COLO829 (cell line): ENCODE results near the gene TRAFD1.

ENCODE experiments used
- DNase-seq: peaks from one replicate; pipeline ENCODE4 v3.0.0; 2012; ENCODE audit warnings: low spot score

Gene TRAFD1

DNA sequence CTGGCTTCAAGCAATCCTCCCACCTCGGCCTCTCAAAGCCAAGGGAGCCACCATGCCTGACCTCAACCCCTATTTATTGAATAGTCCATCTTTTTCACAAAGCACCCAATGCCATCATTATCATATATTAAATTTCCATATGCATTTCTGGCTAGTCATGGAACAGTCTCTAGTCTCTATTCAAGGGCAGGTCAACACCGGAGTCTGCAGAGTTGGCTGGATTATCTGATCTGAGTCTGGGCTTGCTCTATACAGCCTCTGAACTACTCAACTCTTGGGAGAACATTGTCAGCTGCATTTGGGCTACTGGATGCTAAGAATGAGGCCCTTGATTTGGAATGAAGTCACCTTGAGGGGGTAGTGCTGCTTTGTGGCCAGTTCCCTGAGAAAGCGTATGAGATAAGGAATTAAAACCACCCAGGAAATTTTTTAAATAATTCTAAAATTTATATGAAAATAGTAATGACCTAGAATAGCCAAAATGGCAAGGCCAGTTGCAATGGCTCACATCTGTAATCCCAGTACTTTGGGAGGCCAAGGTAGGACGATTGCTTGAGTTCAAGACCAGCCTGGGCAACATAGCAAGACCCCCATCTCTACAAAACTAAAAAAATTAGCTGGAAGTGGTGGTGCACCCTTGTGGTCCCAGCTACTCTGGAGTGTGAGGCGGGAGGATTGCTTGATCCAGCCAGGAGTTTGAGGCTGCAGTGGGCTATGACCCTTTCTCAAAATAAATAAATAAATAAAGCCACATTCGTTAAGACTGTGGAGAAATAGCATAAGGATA lies 9.9 kb upstream of the TRAFD1 start:
- no peak for DNase-seq

DNA sequence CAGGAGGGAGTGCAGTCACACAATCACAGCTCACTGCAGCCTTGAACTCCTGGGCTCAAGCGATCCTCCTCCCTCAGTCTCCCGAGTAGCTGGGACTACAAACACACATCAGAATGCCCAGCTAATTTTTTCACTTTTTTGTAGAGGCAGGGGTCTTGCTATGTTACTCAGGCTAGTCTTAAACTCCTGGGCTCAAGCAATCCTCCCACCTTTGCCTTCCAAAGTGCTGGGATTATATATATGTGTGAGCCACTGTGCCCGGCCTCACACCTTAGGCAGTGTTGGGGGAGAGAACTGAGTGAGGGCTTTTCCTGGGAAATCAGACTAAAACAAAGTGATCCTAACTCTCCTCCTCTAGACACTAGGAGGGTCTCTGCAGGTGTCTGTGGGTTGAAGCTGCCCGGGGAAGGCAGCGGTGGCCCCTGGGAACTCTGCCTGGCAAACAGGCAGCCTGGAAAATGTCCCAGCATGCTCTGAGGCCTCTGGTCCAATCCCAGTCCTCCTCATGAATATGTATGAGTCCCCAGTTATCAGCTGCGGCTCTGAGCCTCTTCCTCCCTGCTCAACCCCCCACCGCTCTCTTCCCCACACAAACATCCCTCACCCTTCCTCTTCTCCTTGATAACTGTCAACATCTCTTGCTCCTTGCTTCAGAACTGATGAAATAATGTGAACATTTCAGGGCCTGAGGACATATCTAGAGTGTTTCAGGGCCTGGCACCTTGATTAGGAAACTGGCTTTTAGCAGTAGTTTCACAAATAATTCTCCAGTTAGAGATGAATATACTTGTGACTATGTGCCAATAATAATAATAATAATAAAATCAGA lies 8.9 kb upstream of the TRAFD1 start:
- DNase-seq, result no peak

DNA sequence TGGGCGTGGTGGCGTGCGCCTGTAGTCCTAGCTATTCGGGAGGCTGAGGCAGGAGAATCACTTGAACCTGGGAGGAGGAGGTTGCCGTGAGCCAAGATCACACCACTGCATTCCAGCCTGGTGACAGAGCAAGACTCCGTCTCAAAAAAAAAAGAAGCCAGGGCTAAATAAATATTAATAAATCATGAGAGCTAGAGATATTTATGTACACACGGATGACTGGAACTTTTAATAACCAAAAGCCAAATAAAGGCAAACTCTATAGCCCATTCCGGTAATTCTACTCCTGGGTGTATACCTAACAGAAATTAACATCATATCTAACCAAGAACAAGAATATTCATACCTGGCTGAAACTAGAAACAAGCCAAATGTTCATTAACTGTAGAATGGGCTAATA lies 7.7 kb upstream of the TRAFD1 start:
- no peak for DNase-seq

DNA sequence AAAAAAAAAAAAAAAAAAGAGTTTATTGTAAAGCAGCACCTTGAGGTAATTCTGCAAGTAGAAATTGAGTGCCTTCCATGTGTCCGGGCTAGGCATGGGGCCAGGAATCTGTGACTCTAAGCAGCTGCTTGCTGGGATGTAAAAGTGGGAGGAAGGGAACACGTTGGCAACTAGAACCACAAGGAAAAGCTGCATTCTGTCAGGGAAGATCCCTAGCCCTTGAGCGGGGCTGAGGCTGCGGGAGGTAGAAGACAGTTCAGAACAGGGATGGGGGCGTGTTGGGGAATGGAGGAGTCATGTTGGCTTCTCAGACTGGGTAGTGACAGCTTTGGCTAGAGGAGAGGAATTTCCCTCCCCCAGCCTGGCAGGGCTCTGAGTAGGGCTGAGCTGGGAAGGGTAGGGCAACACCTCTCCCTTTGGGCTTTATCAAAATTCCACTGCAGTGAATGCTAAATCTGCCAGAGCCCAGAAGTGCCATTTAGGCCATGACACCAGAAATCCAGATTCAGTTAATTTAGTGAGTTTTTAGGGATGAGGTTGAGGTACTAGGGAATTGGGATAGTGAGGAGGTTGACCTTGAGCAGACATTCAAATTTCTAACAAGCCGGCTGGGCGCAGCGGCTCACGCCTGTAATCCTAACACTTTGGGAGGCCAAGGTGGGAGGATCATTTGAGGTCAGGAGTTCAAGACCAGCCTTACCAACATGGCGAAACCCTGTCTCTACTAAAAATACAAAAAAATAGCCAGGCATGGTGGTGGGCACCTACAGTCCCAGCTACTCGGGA lies 3.4 kb upstream of the TRAFD1 start:
- no peak for DNase-seq

DNA sequence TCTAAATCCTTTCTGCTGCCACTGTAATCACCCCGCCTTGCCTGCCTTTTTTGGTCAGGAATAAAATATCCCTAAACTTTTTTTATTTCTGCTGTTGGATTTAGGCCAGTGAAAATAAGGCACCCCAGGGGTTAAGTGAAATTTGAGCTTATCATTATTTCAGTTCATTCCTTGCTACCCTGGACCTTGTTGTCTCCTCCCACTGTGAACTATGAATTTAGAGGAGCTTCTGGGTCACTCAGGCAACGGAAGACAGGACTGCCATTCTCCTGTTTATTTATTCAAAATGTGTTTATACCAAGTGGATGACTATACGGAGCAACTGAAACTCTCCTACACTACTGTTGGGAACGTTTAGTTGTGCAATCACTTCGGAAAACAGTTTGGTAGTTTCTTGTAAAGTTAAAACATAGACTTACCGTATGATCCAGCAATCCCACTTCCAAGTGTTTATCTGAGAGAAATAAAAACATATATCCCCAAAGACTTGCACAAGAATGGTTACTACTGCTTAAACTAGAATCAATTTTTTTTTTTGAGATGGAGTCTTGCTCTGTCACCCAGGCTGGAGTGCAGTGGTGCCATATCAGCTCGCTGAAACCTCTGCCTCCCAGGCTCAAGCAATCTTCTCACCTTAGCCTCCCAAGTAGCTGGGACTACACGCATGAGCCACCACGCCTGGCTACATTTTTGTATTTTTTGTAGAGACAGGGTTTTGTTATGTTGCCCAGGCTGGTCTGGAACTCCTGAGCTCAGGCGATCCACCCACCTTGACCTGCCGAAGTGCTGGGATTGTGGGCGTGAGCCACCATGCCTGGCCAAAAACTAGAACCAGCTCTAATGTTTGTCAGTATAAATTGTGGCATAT lies 2.3 kb upstream of the TRAFD1 start:
- DNase-seq, result no peak

DNA sequence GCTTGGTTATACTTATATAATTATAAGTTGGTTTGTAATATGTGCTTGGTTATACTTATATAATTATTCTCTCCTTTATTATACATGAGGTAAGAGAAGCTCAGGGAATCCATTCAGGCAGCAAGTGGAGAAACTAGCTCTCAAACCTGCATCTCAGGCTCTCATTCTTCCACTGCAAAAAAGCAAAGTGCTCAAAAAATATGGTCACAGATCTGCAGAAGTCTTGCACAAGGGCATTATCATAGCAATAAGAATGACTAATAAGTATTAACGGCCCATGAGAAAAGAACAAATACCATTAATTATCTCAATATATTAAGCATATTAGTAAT lies 476 bp upstream of the TRAFD1 start:
- DNase-seq, result no peak

DNA sequence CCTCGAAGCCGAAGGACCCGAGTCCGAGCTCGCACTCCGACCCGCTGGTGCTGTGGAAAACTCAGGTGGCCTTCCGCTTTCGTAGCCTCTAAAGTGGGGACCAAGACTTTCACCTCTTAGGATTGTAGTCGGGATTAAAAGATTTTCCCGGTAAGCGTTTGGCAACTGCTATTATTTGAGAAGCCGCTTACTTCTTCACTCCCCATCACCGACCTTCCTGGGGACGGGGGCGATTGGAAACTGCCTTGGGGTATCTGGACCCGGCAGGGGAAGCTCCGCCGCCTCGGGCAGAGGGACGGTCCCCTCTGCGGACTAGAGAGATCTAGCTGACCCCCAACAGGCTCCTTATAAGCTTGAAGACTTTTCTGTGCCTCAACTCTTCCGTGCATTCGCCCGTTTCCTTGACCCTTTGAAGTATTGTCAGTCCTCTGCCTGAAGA lies 659 bp downstream of the TRAFD1 start:
- no peak for DNase-seq

DNA sequence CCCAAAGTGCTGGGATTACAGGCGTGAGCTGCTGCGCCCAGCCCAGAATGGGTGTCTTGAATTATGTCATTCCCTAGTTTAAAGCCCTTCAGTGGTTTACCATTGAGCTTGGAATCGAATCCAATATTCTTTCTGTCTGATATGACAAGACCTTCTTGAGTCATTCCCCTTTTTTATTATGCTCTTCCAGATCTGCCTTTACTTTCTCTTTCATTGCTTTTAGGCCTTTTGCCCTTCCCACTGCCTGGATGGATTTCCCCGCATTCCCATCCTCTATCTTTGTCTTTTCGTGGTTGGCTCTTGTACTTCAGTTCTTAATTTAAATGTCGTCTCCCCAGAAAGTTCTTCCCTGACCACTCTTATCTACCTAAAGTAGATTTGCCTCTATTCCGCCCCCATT lies 1.6 kb downstream of the TRAFD1 start:
- DNase-seq, result no peak

DNA sequence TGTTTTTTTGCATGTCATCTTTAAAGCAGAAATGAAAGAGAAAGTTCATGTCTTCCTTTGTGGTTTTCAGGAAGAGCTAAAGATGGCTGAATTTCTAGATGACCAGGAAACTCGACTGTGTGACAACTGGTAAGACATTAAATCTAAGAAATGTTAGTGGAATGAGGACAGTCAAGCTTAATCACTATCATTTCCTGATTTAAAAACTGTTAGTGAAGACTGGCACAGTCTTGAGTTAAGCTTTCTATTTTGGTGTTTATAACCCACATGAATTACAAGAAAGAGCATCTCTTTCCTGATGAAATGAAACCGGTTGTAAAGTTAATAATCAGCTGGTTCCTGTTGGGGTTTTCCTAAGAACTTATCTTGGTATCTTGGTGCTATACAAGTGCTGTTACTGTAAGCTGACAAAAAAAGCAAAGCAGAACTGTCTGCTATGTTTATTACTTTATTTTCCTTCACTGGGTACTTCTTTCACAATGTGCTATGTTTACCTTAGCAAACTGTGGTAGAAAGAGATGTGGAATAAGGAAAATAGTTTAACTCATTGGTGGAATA lies 5.2 kb downstream of the TRAFD1 start:
- no peak for DNase-seq

DNA sequence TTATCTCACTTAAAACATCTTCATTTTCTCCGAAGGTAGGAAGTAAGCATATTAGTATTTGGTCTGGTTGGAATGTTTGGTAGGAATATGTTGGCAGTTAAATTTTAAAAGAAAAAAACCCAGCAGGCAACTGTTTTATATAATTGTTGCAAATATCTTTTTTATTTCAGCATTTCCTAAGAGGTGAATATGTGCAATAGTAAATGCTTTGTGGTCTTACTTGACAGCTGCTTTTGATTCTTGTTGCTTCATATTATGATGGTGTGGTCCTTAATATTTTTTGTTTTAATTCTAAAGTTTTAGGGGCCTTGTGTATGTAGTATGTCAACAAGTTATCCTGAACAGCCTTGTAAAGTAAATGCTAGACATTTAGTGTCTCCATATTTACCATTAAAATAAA lies 6.3 kb downstream of the TRAFD1 start:
- no peak for DNase-seq

DNA sequence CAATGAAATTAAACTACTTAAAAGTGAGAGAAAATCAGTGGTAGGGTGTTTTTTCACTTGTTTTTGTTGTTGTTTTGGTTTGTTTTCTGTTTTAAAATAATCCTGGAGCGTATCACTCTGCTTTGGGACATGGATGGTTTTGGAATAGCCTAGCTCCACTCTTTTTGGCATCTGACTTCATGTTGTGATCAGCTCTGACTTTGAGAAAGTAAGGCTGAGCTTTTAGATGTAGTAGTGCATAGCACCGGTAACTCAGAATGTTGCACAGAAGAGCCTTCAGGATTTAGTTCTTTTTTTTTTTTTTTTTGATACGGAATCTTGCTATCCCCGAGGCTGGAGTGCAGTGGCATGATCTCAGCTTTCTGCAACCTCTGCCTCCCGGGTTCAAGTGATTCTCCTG lies 8.1 kb downstream of the TRAFD1 start:
- no peak for DNase-seq

DNA sequence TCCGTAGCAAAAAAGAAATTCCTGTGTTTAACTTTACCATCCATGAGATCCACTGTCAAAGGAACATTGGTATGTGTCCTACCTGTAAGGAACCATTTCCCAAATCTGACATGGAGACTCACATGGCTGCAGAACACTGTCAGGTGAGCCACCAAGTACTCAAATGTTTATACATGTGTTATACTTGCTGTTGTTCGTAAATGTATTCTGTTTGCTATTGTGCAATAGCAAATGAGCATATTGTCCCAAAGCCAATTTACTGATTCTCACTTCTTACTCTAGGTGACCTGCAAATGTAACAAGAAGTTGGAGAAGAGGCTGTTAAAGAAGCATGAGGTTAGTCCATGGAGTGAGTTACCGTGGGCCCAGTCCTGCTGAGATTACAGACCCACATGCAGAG lies 9.4 kb downstream of the TRAFD1 start:
- DNase-seq, result no peak

DNA sequence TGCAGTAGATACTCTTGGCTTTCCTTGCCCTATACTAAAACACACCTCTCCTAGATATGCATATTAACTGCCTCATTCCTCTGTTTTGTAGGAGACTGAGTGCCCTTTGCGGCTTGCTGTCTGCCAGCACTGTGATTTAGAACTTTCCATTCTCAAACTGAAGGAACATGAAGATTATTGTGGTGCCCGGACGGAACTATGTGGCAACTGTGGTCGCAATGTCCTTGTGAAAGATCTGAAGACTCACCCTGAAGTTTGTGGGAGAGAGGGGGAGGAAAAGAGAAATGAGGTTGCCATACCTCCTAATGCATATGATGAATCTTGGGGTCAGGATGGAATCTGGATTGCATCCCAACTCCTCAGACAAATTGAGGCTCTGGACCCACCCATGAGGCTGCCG lies 15.4 kb downstream of the TRAFD1 start:
- no peak for DNase-seq

DNA sequence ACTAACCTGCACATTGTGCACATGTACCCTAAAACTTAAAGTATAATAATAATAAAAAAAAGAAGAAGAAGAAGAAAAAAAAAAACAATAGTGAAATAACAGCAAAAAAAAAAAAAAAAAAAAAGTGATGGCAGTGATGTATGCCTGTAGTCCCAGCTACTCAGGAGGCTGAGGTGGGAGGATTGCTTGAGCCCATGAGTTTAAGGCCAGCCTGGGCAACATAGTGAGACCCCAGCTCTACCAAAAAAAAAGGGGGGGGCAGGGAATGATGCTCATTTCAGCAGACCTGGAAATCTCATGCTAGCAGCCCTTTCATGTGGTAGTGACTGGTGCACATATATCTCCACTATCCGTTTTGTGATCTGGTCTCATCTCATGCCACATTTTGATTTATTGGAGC lies 20.8 kb downstream of the TRAFD1 start:
- no peak for DNase-seq

DNA sequence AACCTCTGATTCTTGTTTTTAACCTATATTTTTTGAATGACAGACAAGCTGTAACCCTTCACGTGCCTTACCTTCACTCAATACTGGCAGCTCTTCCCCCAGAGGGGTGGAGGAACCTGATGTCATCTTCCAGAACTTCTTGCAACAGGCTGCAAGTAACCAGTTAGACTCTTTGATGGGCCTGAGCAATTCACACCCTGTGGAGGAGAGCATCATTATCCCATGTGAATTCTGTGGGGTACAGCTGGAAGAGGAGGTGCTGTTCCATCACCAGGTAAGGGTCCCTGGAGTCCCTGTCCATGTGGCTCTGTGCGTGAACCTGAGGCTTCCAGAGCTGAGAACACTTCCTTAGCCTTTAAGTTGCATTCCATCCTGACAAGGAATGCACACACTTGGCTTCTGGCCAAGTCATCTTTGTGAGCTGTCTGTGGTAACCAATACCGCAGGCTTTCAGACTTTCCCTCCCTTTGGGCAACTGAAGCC lies 22.7 kb downstream of the TRAFD1 start:
- no peak for DNase-seq

DNA sequence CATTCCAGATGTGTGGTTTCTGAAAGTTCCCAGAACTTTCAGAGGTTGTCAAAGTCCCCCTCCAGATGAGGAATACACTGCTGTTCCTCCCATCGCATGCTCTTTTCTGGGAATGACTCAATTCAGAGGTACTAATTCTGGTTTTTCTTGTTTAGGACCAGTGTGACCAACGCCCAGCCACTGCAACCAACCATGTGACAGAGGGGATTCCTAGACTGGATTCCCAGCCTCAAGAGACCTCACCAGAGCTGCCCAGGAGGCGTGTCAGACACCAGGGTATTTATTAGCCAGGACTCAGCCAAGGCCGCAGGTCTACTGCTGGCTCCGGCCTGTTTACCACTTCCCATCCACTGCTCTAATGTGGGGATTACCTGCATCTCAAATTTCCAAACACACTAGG lies 24.2 kb downstream of the TRAFD1 start:
- DNase-seq, result no peak

DNA sequence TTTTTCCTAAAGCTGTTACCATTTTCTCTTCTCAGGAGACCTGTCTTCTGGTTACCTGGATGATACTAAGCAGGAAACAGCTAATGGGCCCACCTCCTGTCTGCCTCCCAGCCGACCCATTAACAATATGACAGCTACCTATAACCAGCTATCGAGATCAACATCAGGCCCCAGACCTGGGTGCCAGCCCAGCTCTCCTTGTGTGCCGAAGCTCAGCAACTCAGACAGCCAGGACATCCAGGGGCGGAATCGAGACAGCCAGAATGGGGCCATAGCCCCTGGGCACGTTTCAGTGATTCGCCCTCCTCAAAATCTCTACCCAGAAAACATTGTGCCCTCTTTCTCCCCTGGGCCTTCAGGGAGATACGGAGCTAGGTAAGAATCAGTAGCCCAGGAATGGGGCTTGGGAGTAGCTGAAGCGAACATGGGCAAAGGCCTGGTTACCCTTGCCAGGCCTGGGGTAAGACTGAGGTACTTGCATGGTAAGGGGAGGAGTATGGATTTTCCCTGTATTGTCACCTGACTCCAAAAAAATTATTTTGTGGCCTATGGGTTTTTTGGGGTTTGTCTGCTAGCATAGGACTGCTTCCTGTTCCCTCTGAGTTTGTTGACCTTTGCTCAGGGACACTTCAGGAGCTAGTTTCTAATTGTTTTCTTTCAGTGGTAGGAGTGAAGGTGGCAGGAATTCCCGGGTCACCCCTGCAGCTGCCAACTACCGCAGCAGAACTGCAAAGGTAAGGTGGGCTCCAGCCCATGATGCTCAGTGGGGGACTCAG lies 26.6 kb downstream of the TRAFD1 start:
- DNase-seq, result no peak

DNA sequence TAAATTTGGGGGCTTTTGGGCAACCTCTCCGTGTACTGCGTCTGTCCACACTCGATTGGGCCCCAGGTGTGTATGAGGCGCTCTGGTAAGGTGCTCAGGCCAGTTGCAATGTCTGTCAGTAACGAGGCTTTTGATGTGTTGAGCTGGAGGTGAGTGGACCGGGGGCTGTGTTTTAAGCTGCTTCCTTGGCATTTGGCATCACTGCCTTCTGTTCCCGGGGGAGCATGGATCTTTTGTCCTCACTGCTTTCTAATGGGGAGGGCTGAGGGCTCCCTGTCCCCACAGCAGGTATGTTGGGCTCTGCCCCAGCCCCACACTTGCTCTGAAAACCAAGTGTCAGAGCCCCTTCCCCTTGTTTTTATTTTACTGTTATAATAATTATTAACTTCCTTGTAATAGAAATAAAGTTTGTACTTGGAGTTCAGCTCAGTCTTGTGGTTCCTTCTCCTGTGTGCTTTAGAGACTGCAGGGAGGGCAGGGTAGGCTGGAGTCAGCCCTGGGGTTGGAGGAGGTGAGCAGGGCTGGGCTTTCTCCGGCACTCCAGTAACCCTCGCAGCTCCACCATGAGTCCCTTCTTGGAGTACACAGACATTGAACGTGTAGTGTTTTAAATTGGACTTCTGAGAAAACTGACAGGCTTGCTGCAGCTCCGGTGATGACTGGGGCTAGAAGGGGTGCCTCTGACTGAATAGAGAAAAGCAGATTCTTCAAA lies 28.0 kb downstream of the TRAFD1 start:
- no peak for DNase-seq

DNA sequence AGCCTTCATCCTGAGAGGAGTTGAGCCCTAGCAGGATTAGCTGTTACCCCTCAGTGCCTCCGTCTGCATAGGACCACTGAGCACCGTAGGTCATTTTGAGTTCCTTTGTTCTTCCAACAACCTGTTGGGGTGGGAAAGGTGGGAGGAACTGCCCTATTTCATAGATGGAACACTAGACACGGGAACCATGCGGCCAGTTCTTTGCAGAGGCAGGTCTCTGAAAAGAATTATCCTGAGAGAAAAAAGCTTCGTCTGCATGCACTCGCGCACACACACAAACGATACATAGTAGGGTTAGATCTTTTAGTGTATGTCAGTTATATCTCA lies 28.5 kb downstream of the TRAFD1 start:
- no peak for DNase-seq
